RWPE2 (cell line): ENCODE measurements around the gene PIK3R6.
A peak's percentile ranks its signal among the peaks of the same experiment; 100 is the strongest.

Experiments
- ATAC-seq: fragments of 200-7000 bp; cut with Tn5 transposase; 3 replicates; pipeline ENCODE4 v1.9.1; 2021; ENCODE audit warnings: low read depth
- DNase-seq: peaks from one replicate; pipeline ENCODE4 v3.0.0-alpha.2; 2020; ENCODE audit warnings: low spot score
- H3K27ac ChIP-seq: fragments of 450-650 bp; 2 replicates; pipeline ENCODE4 v1.5.1; 2017; ENCODE audit warnings: mild to moderate bottlenecking; ENCODE audit not compliant: poor library complexity, severe bottlenecking
- H3K27me3 ChIP-seq: fragments of 250-450 bp; sonication (Bioruptor Pico); 2 replicates; pipeline ENCODE4 v1.5.1; 2021; ENCODE audit warnings: mild to moderate bottlenecking, moderate library complexity; ENCODE audit not compliant: insufficient read depth, poor library complexity, severe bottlenecking
- H3K36me3 ChIP-seq: fragments of 250-450 bp; sonication (Bioruptor Pico); 2 replicates; pipeline ENCODE4 v1.5.1; 2020; ENCODE audit warnings: low read depth, mild to moderate bottlenecking, moderate library complexity
- H3K4me1 ChIP-seq: fragments of 250-450 bp; sonication (Bioruptor Pico); 2 replicates; pipeline ENCODE4 v1.5.1; 2021; ENCODE audit warnings: mild to moderate bottlenecking, moderate library complexity; ENCODE audit not compliant: insufficient read depth, poor library complexity, severe bottlenecking
- H3K4me3 ChIP-seq: fragments of 250-450 bp; sonication (Bioruptor Pico); 2 replicates; pipeline ENCODE4 v1.5.1; 2021; ENCODE audit warnings: mild to moderate bottlenecking, moderate library complexity; ENCODE audit not compliant: severe bottlenecking
- H3K9me3 ChIP-seq: fragments of 250-450 bp; sonication (Bioruptor Pico); 2 replicates; pipeline ENCODE4 v1.5.1; 2021; ENCODE audit warnings: mild to moderate bottlenecking, moderate library complexity; ENCODE audit not compliant: severe bottlenecking
- TF ChIP-seq, protein P1 (sequence below): fragments of 450-650 bp; IDR thresholded peaks from one replicate; pipeline ENCODE4 v1.5.1; 2017; ENCODE audit warnings: mild to moderate bottlenecking, moderate library complexity; ENCODE audit not compliant: poor library complexity, severe bottlenecking

Gene PIK3R6

GRCh38 chr17:8894673-8895578 is 27.5 kb upstream of the PIK3R6 start:
- TF ChIP-seq, protein P1, sequence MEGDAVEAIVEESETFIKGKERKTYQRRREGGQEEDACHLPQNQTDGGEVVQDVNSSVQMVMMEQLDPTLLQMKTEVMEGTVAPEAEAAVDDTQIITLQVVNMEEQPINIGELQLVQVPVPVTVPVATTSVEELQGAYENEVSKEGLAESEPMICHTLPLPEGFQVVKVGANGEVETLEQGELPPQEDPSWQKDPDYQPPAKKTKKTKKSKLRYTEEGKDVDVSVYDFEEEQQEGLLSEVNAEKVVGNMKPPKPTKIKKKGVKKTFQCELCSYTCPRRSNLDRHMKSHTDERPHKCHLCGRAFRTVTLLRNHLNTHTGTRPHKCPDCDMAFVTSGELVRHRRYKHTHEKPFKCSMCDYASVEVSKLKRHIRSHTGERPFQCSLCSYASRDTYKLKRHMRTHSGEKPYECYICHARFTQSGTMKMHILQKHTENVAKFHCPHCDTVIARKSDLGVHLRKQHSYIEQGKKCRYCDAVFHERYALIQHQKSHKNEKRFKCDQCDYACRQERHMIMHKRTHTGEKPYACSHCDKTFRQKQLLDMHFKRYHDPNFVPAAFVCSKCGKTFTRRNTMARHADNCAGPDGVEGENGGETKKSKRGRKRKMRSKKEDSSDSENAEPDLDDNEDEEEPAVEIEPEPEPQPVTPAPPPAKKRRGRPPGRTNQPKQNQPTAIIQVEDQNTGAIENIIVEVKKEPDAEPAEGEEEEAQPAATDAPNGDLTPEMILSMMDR: peak; percentile 85
- H3K4me1 ChIP-seq: no peaks in the 10 kb centered on the region
- DNase-seq (no peak), ATAC-seq (peak; percentile 77)
- H3K4me3 ChIP-seq: no peak overlapping the region
- no peak overlapping the region for H3K27ac ChIP-seq
- H3K36me3 ChIP-seq: no peaks in the 10 kb centered on the region
- no peaks in the 10 kb centered on the region for H3K27me3 ChIP-seq
- no peaks in the 10 kb centered on the region for H3K9me3 ChIP-seq

DNA sequence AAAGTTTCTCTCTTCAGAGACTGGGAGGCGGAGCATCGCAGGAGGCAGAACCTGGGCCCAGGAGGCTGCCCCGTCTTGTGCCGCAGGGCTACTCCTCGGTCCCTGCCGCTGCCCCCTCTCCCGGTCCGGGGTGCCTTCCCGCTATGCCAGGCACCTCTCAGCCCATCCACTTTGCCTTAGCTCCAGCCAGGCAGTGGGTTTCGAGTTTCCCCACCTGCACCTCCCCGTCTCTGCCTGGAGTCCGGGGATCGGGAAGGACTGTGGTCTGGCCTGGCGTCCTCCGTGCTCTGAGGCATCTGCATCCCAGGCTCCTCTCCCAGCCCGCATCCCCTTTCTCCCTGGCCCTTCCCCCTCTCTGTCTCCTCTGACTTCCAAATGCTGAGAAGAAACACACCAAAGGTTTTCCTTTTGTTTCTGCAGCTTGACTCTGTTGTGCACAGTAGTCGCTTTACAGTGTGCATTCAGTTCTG is 26.8 kb upstream of the PIK3R6 start:
- Histone ChIP-seq H3K27ac (no peak overlapping the region), H3K4me1 (no peaks in the 10 kb centered on the region), H3K4me3 (no peak overlapping the region), H3K9me3 (no peaks in the 10 kb centered on the region), H3K27me3 (no peaks in the 10 kb centered on the region), H3K36me3 (no peaks in the 10 kb centered on the region)
- DNase-seq: no peak
- no peak for ATAC-seq
- TF ChIP-seq, protein P1: no peak

DNA sequence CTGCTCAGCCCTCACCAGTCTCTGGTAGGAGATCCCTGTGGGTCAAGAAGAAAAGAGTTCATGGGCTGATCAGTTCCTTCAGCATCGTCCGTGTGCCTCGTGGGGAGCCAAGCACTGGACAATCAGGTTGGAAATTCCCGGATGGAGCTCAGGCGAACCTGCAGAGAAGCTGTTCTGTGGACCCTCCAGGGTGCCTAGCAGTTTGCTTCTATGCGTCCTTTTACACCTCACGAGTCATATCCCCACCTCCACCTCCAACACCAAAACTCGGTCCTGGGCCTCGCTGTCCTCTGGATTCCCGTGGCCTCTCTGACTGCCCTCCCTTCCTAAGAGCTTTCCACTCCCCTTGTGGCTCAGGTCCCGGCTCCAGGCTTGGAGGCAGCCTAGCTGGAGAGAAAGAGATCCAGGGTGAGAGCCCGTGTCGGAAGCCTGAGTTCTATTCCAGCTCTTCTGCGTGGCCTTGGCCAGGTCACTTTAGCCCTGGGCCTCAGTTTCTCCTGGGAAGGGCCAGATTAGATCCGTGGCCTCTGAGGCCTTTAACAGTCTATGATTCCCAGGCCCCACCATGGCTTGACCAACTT is 26.2 kb upstream of the PIK3R6 start:
- Histone ChIP-seq H3K27ac (no peak overlapping the region), H3K36me3 (no peaks in the 10 kb centered on the region), H3K9me3 (no peaks in the 10 kb centered on the region), H3K4me1 (no peaks in the 10 kb centered on the region), H3K27me3 (no peaks in the 10 kb centered on the region), H3K4me3 (no peak overlapping the region)
- ATAC-seq: no peak
- no peak for DNase-seq
- TF ChIP-seq, protein P1: no peak

DNA sequence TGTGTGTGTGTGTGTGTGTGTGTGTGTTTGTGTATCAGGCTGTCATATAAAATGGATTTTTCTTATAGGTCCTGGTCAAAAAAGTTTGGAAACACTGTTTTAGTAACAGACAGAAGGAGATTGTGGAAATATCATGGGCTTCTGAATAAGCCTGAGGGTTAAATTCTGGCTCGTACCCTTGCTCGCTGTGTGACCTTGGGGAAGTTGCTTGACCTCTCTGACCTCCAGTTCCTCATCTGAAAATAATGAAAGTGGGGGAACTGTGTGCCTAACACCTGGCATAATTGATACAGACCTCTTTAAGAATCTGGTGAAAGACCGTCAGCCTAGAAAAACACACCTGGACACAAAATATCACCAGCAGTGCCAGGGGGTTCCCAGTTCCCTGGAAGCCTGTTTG is 25.6 kb upstream of the PIK3R6 start:
- no peak overlapping the region for H3K4me3 ChIP-seq
- ATAC-seq (no peak), DNase-seq (no peak)
- TF ChIP-seq, protein P1: no peak
- no peaks in the 10 kb centered on the region for H3K9me3 ChIP-seq
- no peak overlapping the region for H3K27ac ChIP-seq
- no peaks in the 10 kb centered on the region for H3K4me1 ChIP-seq
- no peaks in the 10 kb centered on the region for H3K27me3 ChIP-seq
- H3K36me3 ChIP-seq: no peaks in the 10 kb centered on the region

DNA sequence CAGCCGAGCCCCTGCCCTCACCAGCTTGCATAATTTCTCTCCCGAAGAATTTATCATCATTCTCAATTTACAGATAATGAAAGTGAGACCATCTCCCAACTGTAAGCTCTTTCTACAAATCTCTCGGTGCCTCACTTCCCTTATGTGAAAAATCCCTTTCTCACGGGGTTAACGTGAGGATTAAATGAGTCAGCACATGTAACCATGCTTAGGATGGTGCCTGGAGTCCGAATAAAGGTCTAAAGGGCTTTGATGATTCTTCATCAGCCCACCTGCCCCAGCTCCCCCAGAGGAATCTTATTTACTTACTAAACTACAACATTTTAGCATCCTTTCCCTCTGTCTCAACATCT is 24.8 kb upstream of the PIK3R6 start:
- DNase-seq: no peak
- Histone ChIP-seq H3K36me3 (no peaks in the 10 kb centered on the region), H3K27me3 (no peaks in the 10 kb centered on the region), H3K9me3 (no peaks in the 10 kb centered on the region), H3K27ac (no peak overlapping the region), H3K4me3 (no peak overlapping the region), H3K4me1 (no peaks in the 10 kb centered on the region)
- TF ChIP-seq, protein P1: no peak
- ATAC-seq: no peak
